Panc1 (cell line): ENCODE results near the gene CAMK4. TPM values are rescaled to one million over a fixed set of nuclear protein-coding genes. Genes with fewer than 3 reads are reported as not detected.

Source experiments
- ATAC-seq: fragments of 200-7000 bp; cut with Tn5 transposase; 2 replicates; pipeline ENCODE4 v1.9.1; 2020; ENCODE audit warnings: mild to moderate bottlenecking, moderate library complexity
- BruUV-seq: library from RNA; stranded (reverse); fragments of 400-500 nt; replicated peaks from 2 replicates; lab custom pipeline; 2021; lab: Mats Ljungman, UMichigan
- CTCF ChIA-PET: fragments of 300-600 bp; sonication (Branson Sonifier 250); formaldehyde crosslinking; loops from one replicate; lab custom pipeline; 2022; ENCODE audit warnings: antibody characterized with exemption; lab: Charles Lee
- POLR2A ChIA-PET: fragments of 300-600 bp; sonication (Branson Sonifier 250); formaldehyde crosslinking; loops from one replicate; lab custom pipeline; 2022; ENCODE audit warnings: antibody characterized with exemption; lab: Charles Lee
- DNase-seq: peaks from one replicate; pipeline ENCODE4 v3.0.0-alpha.2; 2010; ENCODE audit warnings: low read depth, low spot score
- H3K27ac ChIP-seq: 2 replicates; pipeline ENCODE4 v1.5.1; 2011; ENCODE audit warnings: mild to moderate bottlenecking, low read length, inconsistent platforms
- H3K27me3 ChIP-seq: fragments of 200-500 bp; sonication (Bioruptor generic); 2 replicates; pipeline ENCODE4 v1.6.0; 2014; ENCODE audit warnings: low read length, inconsistent platforms; ENCODE audit not compliant: control insufficient read depth, insufficient read depth
- H3K36me3 ChIP-seq: fragments of 200-500 bp; sonication (Bioruptor generic); 2 replicates; pipeline ENCODE4 v1.5.1; 2014; ENCODE audit warnings: inconsistent platforms, mild to moderate bottlenecking, low read length, moderate library complexity; ENCODE audit not compliant: control insufficient read depth, insufficient read depth
- H3K4me1 ChIP-seq: 2 replicates; pipeline ENCODE4 v1.5.1; 2011; ENCODE audit warnings: inconsistent platforms, mild to moderate bottlenecking, low read length, moderate library complexity; ENCODE audit not compliant: control insufficient read depth, insufficient read depth
- H3K4me3 ChIP-seq, 2 experiments: 2 replicates each; pipeline ENCODE4 v1.5.1; 2011 to 2012; ENCODE audit warnings: low read depth in 2 of 2, low read length in 2 of 2, mild to moderate bottlenecking in 2 of 2, inconsistent platforms in 1 of 2, moderate library complexity in 1 of 2
- H3K9me3 ChIP-seq: fragments of 200-500 bp; sonication (Bioruptor generic); 2 replicates; pipeline ENCODE4 v1.5.1; 2014; ENCODE audit warnings: low read depth, mild to moderate bottlenecking, inconsistent platforms, low read length, moderate library complexity; ENCODE audit not compliant: control insufficient read depth, insufficient read depth
- POLR2AphosphoS5 ChIP-seq: IDR thresholded peaks from 2 replicates; pipeline ENCODE4 v1.6.1; 2012; ENCODE audit warnings: mild to moderate bottlenecking, low read depth, low read length, moderate library complexity
- SIN3A ChIP-seq: IDR thresholded peaks from 2 replicates; pipeline ENCODE4 v1.6.1; 2012; ENCODE audit warnings: low read depth, mild to moderate bottlenecking, low read length, moderate library complexity, borderline replicate concordance; ENCODE audit not compliant: insufficient read depth
- TCF7L2 ChIP-seq: IDR thresholded peaks from 2 replicates; pipeline ENCODE4 v1.6.1; 2011; ENCODE audit warnings: mild to moderate bottlenecking, low read depth, low read length, inconsistent platforms
- in situ Hi-C: cut with HindIII; loops from 2 replicates; pipeline ENCODE4 v1.10.0; 2016; ENCODE audit warnings: low sequenced_read_pairs, low pct_unique_long_range_greater_than_20kb
- intact Hi-C: fragments of 100-400 bp; cut with micrococcal nuclease; formaldehyde crosslinking; loops from one replicate; pipeline ENCODE4 v1.10.0; 2022; ENCODE audit not compliant: unreplicated experiment
- total RNA-seq: library from RNA; stranded (reverse); gene quantifications from one replicate; pipeline ENCODE4 v1.2.1, GENCODE V29; 2021; ENCODE audit not compliant: unreplicated experiment
- TF ChIP-seq, protein P1 (sequence below): fragments of 450-650 bp; IDR thresholded peaks from 2 replicates; pipeline ENCODE4 v1.5.1; 2017; ENCODE audit warnings: mild to moderate bottlenecking
- TF ChIP-seq, protein P2 (sequence below), 2 experiments: IDR thresholded peaks; 2 replicates each; pipeline ENCODE4 v1.6.1; 2011 to 2012; ENCODE audit warnings: low read depth in 2 of 2, control low read depth in 1 of 2, low read length in 1 of 2, mild to moderate bottlenecking in 1 of 2, moderate library complexity in 1 of 2; ENCODE audit not compliant: insufficient read depth in 1 of 2

The CAMK4 gene
- total RNA-seq, 1 experiment from 2014 or later = 0.39 TPM

DNA sequence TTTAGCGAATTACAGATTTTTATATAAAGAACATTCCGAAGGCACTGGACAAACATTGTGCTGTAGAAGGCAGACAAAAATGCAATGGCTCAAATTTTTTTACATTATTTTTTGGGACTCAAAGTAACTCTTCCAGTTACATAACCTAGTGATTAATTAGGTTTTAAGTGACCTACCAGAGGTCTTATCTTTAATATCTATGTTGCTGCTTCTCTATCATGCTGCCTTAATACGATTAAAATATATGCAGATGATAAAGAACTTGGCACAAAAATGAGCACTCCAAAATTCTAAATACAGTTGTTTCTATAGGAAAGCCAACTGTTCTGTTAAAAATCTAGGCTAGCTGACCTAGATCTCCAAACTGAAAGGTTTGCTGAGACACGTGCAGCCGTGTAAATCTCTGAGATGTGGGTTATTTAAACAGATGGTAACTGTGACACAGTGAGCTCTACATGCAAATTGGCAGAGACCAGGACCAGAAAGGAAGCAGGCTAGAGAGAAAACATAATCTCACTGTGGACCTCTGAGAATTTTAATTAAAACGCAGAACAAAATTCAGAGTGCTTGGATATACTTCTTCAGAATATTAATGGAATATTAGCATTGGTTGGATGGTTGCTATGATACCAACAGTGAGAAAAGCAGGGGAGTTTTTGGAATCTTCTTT lies 56.2 kb downstream of the CAMK4 start:
- intact Hi-C loops (no loop called here), in situ Hi-C loops (no loop called here)
- no TSS peak for BruUV-seq

DNA sequence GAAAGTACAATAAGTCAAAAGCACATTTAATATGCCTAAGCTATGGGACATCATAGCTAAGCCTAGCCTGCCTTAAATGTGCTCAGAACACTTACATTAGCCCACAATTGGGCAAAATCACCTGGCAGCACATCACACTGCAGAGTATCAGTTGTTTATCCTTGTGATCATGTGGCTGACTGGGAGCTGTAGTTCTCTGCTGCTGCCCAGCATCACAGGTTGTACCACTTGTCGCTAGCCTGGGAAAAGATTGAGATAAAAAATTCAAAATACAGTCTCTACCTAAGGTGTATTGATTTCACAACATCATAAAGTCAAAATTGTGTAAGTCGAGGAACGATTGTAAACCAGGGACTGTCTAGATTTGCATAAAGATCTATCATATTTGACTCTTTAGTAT lies 58.6 kb downstream of the CAMK4 start:
- DNase-seq (no peak), ATAC-seq (no peak)
- TF ChIP-seq, protein P1, sequence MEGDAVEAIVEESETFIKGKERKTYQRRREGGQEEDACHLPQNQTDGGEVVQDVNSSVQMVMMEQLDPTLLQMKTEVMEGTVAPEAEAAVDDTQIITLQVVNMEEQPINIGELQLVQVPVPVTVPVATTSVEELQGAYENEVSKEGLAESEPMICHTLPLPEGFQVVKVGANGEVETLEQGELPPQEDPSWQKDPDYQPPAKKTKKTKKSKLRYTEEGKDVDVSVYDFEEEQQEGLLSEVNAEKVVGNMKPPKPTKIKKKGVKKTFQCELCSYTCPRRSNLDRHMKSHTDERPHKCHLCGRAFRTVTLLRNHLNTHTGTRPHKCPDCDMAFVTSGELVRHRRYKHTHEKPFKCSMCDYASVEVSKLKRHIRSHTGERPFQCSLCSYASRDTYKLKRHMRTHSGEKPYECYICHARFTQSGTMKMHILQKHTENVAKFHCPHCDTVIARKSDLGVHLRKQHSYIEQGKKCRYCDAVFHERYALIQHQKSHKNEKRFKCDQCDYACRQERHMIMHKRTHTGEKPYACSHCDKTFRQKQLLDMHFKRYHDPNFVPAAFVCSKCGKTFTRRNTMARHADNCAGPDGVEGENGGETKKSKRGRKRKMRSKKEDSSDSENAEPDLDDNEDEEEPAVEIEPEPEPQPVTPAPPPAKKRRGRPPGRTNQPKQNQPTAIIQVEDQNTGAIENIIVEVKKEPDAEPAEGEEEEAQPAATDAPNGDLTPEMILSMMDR = no peak
- TF ChIP-seq SIN3A (no peak), POLR2AphosphoS5 (no peak), TCF7L2 (no peak)
- TF ChIP-seq, protein P2, sequence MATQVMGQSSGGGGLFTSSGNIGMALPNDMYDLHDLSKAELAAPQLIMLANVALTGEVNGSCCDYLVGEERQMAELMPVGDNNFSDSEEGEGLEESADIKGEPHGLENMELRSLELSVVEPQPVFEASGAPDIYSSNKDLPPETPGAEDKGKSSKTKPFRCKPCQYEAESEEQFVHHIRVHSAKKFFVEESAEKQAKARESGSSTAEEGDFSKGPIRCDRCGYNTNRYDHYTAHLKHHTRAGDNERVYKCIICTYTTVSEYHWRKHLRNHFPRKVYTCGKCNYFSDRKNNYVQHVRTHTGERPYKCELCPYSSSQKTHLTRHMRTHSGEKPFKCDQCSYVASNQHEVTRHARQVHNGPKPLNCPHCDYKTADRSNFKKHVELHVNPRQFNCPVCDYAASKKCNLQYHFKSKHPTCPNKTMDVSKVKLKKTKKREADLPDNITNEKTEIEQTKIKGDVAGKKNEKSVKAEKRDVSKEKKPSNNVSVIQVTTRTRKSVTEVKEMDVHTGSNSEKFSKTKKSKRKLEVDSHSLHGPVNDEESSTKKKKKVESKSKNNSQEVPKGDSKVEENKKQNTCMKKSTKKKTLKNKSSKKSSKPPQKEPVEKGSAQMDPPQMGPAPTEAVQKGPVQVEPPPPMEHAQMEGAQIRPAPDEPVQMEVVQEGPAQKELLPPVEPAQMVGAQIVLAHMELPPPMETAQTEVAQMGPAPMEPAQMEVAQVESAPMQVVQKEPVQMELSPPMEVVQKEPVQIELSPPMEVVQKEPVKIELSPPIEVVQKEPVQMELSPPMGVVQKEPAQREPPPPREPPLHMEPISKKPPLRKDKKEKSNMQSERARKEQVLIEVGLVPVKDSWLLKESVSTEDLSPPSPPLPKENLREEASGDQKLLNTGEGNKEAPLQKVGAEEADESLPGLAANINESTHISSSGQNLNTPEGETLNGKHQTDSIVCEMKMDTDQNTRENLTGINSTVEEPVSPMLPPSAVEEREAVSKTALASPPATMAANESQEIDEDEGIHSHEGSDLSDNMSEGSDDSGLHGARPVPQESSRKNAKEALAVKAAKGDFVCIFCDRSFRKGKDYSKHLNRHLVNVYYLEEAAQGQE (IDR thresholded peaks at IDR 0.05; ENCODE audit: insufficient read depth in 1 of 2, low read depth in 2 of 2, low read length in 1 of 2) = no peak
- POLR2A ChIA-PET = no interaction called here
- no TSS peak for BruUV-seq
- Histone ChIP-seq H3K9me3 (no peaks in the 10 kb centered on the region), H3K27ac (no peak overlapping the region), H3K27me3 (no peaks in the 10 kb centered on the region), H3K36me3 (no peaks in the 10 kb centered on the region), H3K4me3 (no peak overlapping the region), H3K4me1 (no peaks in the 10 kb centered on the region)
- CTCF ChIA-PET = no interaction called here
- intact Hi-C loops = no loop called here
- in situ Hi-C loops = no loop called here

More for the DNA sequence above, 56.2 kb downstream of the CAMK4 start:
- no peak overlapping the region for H3K4me3 ChIP-seq
- H3K36me3 ChIP-seq = no peaks in the 10 kb centered on the region
- H3K4me1 ChIP-seq = no peaks in the 10 kb centered on the region
- TF ChIP-seq SIN3A = no peak
- TF ChIP-seq, protein P1 = no peak
- TF ChIP-seq, protein P2 (IDR thresholded peaks at IDR 0.05; ENCODE audit: insufficient read depth in 1 of 2, low read depth in 2 of 2, low read length in 1 of 2) = no peak
- no peak for TF ChIP-seq TCF7L2
- TF ChIP-seq POLR2AphosphoS5 = no peak
- DNase-seq = no peak
- CTCF ChIA-PET = no interaction called here
- no peaks in the 10 kb centered on the region for H3K27me3 ChIP-seq
- no peaks in the 10 kb centered on the region for H3K9me3 ChIP-seq
- ATAC-seq = no peak
- H3K27ac ChIP-seq = no peak overlapping the region
- POLR2A ChIA-PET = no interaction called here
